Stimulated activated CD8-positive, alpha-beta memory T cell treated with anti-CD3 and anti-CD28 coated beads, Interleukin-12 subunit alpha, Interleukin-12 subunit beta, amount 100 ng/mL, for 24 hours (primary cell): ENCODE results near the gene LRRC4C.

ENCODE experiments used
- DNase-seq: peaks from one replicate; pipeline ENCODE4 v3.0.0-alpha.2; 2020; ENCODE audit errors: extremely low read depth

Gene LRRC4C

GRCh38 chr11:41459465-41460401 is at the start of gene LRRC4C:
LRRC4C (minus strand) TSS chr11:41459652.
- no peak for DNase-seq

DNA sequence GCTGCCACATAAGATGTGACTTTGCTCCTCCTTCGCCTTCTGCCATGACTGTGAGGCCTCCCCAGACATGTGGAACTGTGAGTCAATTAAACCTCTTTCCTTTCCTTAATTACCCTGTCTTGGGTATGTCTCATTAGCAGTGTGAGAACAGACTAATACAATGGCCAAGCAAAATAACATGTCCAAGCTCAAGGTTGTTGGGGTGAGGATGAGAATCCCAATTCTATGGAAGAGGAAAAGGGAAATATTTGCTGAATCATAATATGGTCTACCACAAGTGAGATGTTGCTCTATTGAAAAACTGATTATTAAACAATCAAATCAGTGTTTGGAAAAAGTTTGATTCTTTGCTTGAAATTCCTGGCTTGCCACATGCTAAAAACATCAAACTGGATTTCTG is 48.7 kb upstream of the LRRC4C start:
- no peak for DNase-seq

- DNase-seq, result no peak
These were observed 40.0 kb upstream of the LRRC4C start for GRCh38 chr11:41499429-41499828.

DNA sequence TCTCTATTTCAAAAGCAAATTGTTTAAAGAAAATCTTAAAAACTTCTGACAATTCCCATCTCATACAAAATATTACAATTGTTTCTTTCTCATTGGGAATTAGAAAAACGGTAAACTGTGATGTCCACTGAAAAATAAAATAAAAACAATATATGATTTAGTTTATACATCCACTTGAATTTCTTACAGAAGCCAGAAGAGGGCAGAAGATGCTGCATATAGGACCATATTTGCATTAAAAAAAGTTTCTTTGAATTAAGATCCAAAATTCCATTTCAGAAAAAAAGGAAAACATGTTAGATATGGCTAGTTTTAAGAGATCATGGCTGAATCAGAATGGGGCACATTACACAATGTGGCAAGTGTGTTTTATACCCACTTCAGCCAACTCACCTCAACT is 39.3 kb upstream of the LRRC4C start:
- DNase-seq, result no peak

DNA sequence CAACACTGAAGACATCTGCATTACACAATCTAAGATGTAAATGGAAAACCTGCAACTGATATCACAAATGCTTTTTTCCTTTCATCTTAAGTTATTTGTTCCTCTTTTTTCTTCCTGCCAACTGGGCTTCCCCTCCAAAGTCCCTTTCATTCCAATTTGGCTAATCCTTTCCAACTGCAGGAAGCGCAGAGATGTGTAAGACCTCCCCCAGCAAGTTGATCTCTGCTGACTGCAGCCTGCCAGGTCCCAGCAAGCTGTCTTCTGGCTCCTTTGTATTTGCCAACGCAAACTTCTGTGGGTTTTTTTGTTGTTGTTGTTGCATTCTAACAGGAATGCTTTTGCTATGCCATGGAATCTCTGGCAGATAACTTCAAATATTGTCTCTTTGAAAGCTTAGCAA is 38.5 kb upstream of the LRRC4C start:
- no peak for DNase-seq

GRCh38 chr11:41494716-41495115 is 35.3 kb upstream of the LRRC4C start:
- DNase-seq, result no peak

DNA sequence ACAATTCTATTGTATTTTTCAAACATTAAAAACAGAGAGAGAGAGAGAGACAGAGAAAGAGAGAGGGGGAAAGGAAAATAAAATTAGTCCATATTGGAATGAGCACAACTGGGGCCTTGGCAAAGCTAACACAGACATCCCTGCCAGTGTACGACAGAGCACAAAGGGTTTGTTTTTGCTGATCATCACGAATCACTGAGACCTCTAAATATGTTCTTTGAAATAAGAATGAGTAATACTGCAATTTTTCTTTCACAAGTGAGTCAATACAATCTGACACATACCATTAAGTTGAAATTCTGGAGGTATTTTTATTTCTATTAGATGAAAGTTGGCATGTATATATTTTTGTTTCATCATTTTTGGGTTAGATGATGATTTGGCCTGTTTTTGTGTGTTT is 27.0 kb upstream of the LRRC4C start:
- no peak for DNase-seq

GRCh38 chr11:41483956-41484355 is 24.5 kb upstream of the LRRC4C start:
- no peak for DNase-seq

DNA sequence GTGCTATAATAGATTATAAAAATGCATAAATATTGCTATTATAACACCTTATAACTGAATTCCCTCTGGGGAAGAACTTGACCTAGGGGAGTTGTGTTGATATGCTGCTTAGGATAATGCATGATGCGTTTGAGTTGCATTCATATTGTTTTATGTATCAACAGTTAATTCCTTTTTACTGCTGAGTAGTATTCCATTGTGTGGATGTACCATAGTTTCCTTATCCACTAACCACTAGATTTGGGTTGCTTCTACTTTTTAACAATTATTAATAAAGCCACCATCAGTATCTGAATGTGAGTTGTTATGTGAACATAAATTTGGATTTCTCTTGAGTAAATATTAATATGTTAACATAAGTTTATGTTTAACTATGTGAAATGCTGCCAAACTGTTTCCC is 19.7 kb upstream of the LRRC4C start:
- DNase-seq, result no peak

DNA sequence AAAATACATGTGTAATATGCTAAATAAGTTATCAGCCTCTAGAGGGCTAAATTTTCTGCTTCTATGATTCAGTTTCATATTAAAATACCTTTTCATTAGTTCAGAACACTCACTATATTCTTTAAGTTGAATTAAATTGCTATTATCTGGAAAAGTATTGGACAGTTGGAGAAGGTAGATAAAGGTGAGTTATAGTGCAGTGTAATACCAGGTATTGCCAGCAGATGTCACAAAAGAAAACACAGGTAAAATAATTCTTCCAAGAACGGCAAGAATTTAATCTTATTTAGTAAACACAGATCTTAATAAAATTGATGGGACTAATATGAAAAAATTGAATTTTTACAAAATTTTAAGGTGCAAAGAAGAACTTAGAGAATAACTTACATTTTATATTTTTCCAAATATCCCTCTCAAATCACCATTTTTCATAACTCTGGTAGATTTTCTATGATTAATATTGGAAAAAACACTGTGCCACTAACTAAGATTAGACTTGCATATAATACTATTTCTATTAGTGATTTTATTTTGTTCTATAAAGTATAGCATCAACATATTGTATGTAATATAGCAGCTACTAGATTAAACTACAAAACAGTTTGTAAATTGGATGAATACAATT is 1.7 kb upstream of the LRRC4C start:
- no peak for DNase-seq

DNA sequence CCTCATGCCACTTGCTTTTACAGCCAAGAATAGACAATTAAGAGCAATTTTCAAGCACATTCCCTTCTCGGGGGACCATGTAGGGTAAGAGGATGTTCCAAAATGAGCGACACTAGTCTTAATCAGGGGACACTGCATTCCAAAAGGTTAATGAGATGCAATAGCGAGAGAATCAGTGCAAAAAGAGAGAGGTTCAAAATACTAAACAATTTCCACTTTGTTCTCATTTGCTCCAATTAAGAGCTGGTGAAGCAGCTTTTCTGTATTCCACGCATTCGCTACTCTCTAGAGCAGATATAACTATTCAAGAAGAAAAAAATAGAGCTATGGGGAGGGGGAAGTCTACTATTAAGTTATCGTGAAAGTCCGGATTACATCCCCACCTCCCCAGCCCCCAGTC is 811 bp downstream of the LRRC4C start:
- no peak for DNase-seq

DNA sequence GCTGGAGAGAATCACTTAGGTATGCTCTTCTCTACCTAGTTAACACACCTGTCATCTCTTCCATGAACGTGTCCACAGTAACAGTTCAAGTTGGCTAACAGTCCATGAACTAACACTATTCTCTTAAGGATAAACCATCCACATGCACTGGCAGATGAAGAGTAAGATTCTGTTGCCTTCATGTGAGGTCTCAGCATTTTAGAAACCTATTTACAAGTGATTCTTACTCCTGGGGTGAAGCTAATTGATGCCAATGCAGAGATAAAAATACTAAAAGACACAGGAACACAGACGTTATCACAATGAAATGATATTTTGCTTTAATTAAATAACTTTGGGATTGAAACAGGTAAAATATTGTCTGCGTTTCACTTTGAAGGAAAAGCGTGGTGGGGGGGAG is 1.3 kb downstream of the LRRC4C start:
- DNase-seq, result no peak

- DNase-seq, result no peak
These were observed 2.0 kb downstream of the LRRC4C start for GRCh38 chr11:41457216-41458014.

- DNase-seq, result no peak
These were observed 3.2 kb downstream of the LRRC4C start for GRCh38 chr11:41456269-41456668.

DNA sequence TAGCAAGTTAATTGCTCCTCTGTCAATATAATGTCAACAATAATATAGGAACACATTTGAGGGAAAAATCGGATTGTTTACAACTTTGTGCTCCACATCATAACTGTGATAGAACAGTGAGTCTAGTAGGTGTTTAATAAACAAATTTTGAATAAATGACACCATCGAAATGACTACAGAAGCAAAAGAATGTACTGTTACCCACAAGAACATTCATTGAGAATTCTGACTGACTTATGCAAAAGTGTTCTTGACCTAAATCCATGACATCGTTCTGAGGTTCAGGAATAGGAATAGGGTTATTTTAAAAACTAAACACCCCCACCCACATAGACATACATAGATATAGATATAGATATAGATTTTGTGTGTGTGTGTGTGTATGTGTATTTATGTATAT is 8.4 kb downstream of the LRRC4C start:
- DNase-seq, result no peak

DNA sequence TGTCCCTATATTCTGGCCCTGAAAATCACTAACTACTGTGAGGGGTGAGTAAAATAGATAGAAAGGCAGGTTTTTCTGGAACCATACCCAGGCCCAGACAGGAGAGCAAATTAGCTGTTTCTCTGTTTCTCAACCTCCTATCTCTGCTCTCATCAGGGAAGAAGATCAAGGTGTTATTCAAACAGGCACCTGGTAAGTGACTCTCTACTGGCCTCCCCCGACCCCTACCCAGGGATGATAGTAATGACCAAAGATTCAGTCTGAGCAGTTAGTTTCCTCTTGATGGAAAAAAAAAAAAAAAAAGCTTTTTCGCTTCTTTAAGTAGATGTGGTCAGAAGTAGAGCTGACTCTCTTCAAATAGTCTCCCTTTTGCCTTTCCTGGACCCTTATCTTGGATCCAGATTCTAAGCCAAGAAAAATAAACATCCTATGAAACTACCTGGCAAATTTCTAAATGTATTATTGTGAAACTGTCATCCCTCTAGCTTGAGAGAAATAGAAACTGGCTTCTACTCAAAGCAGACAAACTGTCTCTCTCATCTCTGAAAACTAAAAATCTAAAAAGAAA is 9.9 kb downstream of the LRRC4C start:
- no peak for DNase-seq

DNA sequence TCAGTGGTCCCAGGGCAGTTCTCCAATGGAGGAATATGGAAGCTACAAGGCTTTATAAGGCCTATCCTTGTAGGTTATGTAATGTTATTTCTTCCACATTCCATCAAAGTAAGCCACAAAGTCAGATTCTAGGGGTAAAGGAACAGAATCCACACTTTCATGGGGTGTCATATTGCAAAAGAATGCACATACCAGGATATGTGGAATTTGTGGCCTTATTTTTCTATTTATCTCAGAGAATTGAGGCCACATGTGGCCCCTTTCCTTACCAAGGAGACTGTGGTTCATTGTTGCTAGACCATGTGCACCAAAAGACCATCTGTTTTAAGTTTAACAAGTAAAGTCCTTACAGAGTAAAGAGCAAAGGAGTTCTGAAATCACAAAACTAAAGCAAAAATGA is 12.9 kb downstream of the LRRC4C start:
- no peak for DNase-seq

DNA sequence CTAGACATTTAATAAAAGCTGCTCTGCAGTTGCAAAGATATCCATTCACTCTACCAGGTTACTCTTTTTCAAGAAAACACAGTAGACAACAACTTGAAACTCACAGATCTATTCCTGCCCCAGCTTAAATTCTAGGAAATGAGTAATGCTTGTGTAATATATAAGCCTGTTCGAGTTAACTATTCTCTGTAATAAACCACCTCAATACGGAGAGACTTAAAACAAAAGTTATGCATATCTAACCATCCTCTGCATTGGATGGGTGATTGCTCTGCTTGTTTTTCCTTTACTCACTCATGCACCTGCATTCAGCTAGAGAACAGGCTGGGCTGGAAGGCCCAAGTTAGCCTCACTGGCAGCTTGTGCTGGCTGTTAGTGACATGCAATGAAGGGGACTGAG is 13.3 kb downstream of the LRRC4C start:
- no peak for DNase-seq

DNA sequence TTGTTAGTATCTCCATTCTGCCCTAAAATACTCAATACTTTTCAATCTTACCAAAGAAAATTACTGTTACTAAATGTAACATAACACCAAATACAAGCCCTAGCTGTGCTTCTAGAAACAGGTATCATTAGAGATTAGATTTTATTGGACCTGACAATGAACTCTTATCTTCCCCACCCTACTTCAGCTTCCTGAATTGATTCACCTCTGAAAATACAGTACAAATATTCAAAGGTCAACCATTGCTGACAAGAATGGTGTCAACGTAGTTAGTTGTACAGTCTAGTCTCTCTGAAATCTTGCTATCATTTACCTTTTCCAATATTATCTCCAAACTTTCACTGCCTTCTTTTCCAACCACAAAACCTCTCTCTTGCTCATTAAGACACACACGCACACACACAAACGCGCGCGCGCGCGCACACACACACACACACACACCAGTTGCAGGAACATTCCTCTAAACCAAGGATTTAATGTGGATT is 22.4 kb downstream of the LRRC4C start:
- no peak for DNase-seq

DNA sequence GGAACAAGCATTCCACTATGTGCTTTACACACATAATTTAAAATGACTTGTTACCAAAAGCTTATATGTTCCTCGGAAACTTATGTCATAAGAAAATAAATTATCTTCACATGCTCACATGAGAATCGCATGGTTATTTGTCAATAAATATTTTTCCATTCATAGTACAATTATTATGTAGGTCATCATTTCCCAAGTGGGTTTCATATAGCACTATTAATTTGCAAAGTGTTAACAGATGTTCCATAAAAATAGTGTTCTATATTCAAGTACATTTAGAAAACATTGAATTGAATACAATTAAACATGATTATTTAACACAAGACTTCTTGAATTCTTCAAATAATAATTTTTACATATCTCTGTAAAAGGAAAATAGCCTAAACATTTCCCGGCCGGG is 23.9 kb downstream of the LRRC4C start:
- no peak for DNase-seq

- DNase-seq, result no peak
These were observed 27.7 kb downstream of the LRRC4C start for GRCh38 chr11:41431784-41432183.

GRCh38 chr11:41419901-41420300 is 39.6 kb downstream of the LRRC4C start:
- no peak for DNase-seq
